Loucy (cell line): ENCODE results near the gene MARS1.

ENCODE experiments used
- H2AFZ ChIP-seq: fragments of 200-600 bp; sonication (generic); 2 replicates; pipeline ENCODE4 v1.6.0; 2016; ENCODE audit warnings: antibody characterized with exemption, mild to moderate bottlenecking, low read length, moderate library complexity
- H3F3A ChIP-seq: fragments of 200-600 bp; 2 replicates; pipeline ENCODE4 v1.6.0; 2016; ENCODE audit warnings: antibody characterized with exemption, low read depth, mild to moderate bottlenecking
- H3K27me3 ChIP-seq: fragments of 200-600 bp; sonication (generic); 2 replicates; pipeline ENCODE4 v1.6.1; 2014; ENCODE audit warnings: low read length, mild to moderate bottlenecking; ENCODE audit not compliant: insufficient read depth, poor library complexity, severe bottlenecking
- H3K36me3 ChIP-seq: fragments of 200-600 bp; sonication (generic); 2 replicates; pipeline ENCODE4 v1.6.1; 2016; ENCODE audit warnings: low read length; ENCODE audit not compliant: insufficient read depth
- H3K4me1 ChIP-seq: fragments of 200-600 bp; sonication (generic); 2 replicates; pipeline ENCODE4 v1.5.1; 2014; ENCODE audit warnings: low read length, mild to moderate bottlenecking; ENCODE audit not compliant: insufficient read depth, poor library complexity, severe bottlenecking
- H3K4me2 ChIP-seq: fragments of 200-600 bp; sonication (generic); 2 replicates; pipeline ENCODE4 v1.6.0; 2014; ENCODE audit warnings: antibody characterized with exemption, low read length, low read depth, mild to moderate bottlenecking; ENCODE audit not compliant: poor library complexity, severe bottlenecking
- H3K4me3 ChIP-seq: fragments of 200-600 bp; sonication (generic); 2 replicates; pipeline ENCODE4 v1.5.1; 2014; ENCODE audit warnings: low read length, mild to moderate bottlenecking, mixed read lengths; ENCODE audit not compliant: poor library complexity, severe bottlenecking
- H3K79me2 ChIP-seq: fragments of 200-600 bp; sonication (generic); 2 replicates; pipeline ENCODE4 v1.6.1; 2014; ENCODE audit warnings: low read length; ENCODE audit not compliant: insufficient read depth
- H3K9ac ChIP-seq: fragments of 200-600 bp; sonication (generic); 2 replicates; pipeline ENCODE4 v1.6.0; 2014; ENCODE audit warnings: mild to moderate bottlenecking, low read depth, low read length, moderate library complexity; ENCODE audit not compliant: poor library complexity, severe bottlenecking
- H3K9me2 ChIP-seq: fragments of 200-600 bp; sonication (generic); replicated peaks from 2 replicates; pipeline ENCODE4 v1.6.1; 2016; ENCODE audit warnings: low read depth, low read length, mixed read lengths
- H3K9me3 ChIP-seq: fragments of 200-600 bp; sonication (generic); 2 replicates; pipeline ENCODE4 v1.6.1; 2014; ENCODE audit warnings: mild to moderate bottlenecking, antibody characterized with exemption, low read length, low read depth; ENCODE audit not compliant: insufficient read depth
- H4K20me1 ChIP-seq: fragments of 200-600 bp; sonication (generic); 2 replicates; pipeline ENCODE4 v1.6.0; 2014; ENCODE audit warnings: antibody characterized with exemption, low read length, mild to moderate bottlenecking; ENCODE audit not compliant: insufficient read depth, poor library complexity, severe bottlenecking
- EZH2phosphoT487 ChIP-seq: fragments of 200-600 bp; IDR thresholded peaks from 2 replicates; pipeline ENCODE4 v1.6.1; 2018; ENCODE audit warnings: antibody characterized with exemption, mild to moderate bottlenecking, moderate library complexity, borderline replicate concordance
- TF ChIP-seq, protein P1 (sequence below): fragments of 200-600 bp; sonication (generic); conservative IDR thresholded peaks from 2 replicates; pipeline ENCODE4 v1.5.1; 2014; ENCODE audit warnings: mild to moderate bottlenecking, antibody characterized with exemption, low read length

Gene MARS1

DNA sequence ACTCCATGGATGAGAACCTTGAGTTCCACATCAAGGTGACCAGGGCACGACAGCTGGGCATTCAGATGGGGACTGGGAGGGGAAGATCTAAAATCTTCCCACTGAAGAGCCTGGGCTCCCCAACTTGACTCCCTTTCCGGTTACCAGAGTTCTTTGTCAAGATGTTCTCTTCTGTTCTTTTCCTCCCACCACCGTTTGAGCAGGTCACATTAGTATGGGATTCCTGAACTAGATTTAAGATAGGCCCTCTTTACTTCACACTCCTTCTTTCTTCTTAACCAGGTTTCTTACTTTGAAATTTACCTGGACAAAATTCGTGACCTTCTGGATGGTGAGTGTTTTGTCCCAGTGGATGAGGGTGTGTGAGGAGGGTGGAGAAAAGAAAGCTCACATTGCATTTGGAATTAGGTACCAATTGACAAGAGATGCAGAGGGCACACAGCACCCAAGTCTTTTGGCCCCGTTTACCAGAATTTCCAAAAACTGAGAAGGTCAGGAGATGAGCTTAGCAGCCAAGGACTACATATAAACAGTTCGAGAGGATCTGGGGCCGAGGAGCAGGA is 76.4 kb downstream of the MARS1 start:
- H3K9me2 ChIP-seq: no peaks in the 10 kb centered on the region
- no peaks in the 10 kb centered on the region for H4K20me1 ChIP-seq
- no peak overlapping the region for H3K9ac ChIP-seq
- no peaks in the 10 kb centered on the region for H3K36me3 ChIP-seq
- no peak overlapping the region for H3K4me3 ChIP-seq
- no peak overlapping the region for H3K4me2 ChIP-seq
- H3K27me3 ChIP-seq: no peaks in the 10 kb centered on the region
- no peaks in the 10 kb centered on the region for H3F3A ChIP-seq
- H3K79me2 ChIP-seq: no peaks in the 10 kb centered on the region
- no peak overlapping the region for H2AFZ ChIP-seq
- H3K9me3 ChIP-seq: no peaks in the 10 kb centered on the region
- TF ChIP-seq EZH2phosphoT487: no peak
- TF ChIP-seq, protein P1, sequence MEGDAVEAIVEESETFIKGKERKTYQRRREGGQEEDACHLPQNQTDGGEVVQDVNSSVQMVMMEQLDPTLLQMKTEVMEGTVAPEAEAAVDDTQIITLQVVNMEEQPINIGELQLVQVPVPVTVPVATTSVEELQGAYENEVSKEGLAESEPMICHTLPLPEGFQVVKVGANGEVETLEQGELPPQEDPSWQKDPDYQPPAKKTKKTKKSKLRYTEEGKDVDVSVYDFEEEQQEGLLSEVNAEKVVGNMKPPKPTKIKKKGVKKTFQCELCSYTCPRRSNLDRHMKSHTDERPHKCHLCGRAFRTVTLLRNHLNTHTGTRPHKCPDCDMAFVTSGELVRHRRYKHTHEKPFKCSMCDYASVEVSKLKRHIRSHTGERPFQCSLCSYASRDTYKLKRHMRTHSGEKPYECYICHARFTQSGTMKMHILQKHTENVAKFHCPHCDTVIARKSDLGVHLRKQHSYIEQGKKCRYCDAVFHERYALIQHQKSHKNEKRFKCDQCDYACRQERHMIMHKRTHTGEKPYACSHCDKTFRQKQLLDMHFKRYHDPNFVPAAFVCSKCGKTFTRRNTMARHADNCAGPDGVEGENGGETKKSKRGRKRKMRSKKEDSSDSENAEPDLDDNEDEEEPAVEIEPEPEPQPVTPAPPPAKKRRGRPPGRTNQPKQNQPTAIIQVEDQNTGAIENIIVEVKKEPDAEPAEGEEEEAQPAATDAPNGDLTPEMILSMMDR: no peak
- H3K4me1 ChIP-seq: no peaks in the 10 kb centered on the region
